B cell (primary cell): Measurements from ENCODE around the gene ARL6IP5. TPM values are rescaled to one million over a fixed set of nuclear protein-coding genes. Genes with fewer than 3 reads are reported as not detected.

Experiments used
- ATAC-seq: fragments of 200-7000 bp; cut with Tn5 transposase; one replicate; pipeline ENCODE4 v1.10.0; 2021; ENCODE audit warnings: low read depth, mild to moderate bottlenecking, moderate number of reproducible peaks, moderate library complexity
- CTCF ChIA-PET: fragments of 350-600 bp; sonication (Branson Sonifier 250); formaldehyde crosslinking; loops from one replicate; lab custom pipeline; 2021; ENCODE audit warnings: antibody characterized with exemption, inconsistent platforms; lab: Charles Lee
- POLR2A ChIA-PET: fragments of 350-600 bp; sonication (Branson Sonifier 250); formaldehyde crosslinking; loops from one replicate; lab custom pipeline; 2021; ENCODE audit warnings: antibody characterized with exemption; lab: Charles Lee
- DNase-seq: peaks from one replicate; pipeline ENCODE4 v3.0.0; 2013
- H2AFZ ChIP-seq: 2 replicates; pipeline ENCODE4 v1.6.1; 2012; ENCODE audit warnings: mild to moderate bottlenecking, low read depth, low read length; ENCODE audit not compliant: insufficient read depth, poor library complexity, severe bottlenecking
- H3K27ac ChIP-seq, 2 donors: 1 replicate in 1 of 2; 2 replicates in 1 of 2; pipeline ENCODE4 v1.5.1; 2012 to 2013; ENCODE audit warnings: low read length in 2 of 2, mild to moderate bottlenecking in 2 of 2, moderate library complexity in 1 of 2
- H3K27me3 ChIP-seq, 4 experiments: fragments of 200-600 bp in 1 of 4; sonication (generic) in 1 of 4; replicated peaks in 1 of 4; 1 replicate in 2 of 4; 2 replicates in 2 of 4; pipeline versions ENCODE4 v1.6.1 to v1.7.0; 2013 to 2016; ENCODE audit warnings: low read length in 3 of 4, mild to moderate bottlenecking in 2 of 4, mixed read lengths in 1 of 4, moderate library complexity in 1 of 4; ENCODE audit not compliant: insufficient read depth in 4 of 4, control insufficient read depth in 3 of 4; ENCODE audit errors: control extremely low read depth in 1 of 4
- H3K36me3 ChIP-seq, 2 experiments: replicated peaks in 1 of 2; 1 replicate in 1 of 2; 2 replicates in 1 of 2; pipeline versions ENCODE4 v1.6.1 to v1.7.1; 2013; ENCODE audit warnings: low read length in 1 of 2; ENCODE audit not compliant: insufficient read depth in 2 of 2, control insufficient read depth in 1 of 2; ENCODE audit errors: control extremely low read depth in 1 of 2, extremely low read depth in 1 of 2
- H3K4me1 ChIP-seq, 2 donors: fragments of 200-600 bp in 1 of 2; sonication (generic) in 1 of 2; 1 replicate in 1 of 2; 2 replicates in 1 of 2; pipeline versions ENCODE4 v1.5.1 to v1.6.1; 2013 to 2017; ENCODE audit warnings: low read length in 2 of 2; ENCODE audit not compliant: control insufficient read depth in 2 of 2, insufficient read depth in 2 of 2
- H3K4me2 ChIP-seq: replicated peaks from 2 replicates; pipeline ENCODE3; 2012; ENCODE audit warnings: mild to moderate bottlenecking, low read depth, low read length; ENCODE audit not compliant: poor library complexity, severe bottlenecking
- H3K4me3 ChIP-seq, 5 experiments: fragments of 200-600 bp in 1 of 5; sonication (generic) in 1 of 5; 1 replicate in 3 of 5; 2 replicates in 2 of 5; pipeline versions ENCODE4 v1.5.1 to v1.7.0; 2011 to 2016; ENCODE audit warnings: low read length in 4 of 5, mild to moderate bottlenecking in 4 of 5, low read depth in 2 of 5, control low read depth in 1 of 5, moderate library complexity in 1 of 5; ENCODE audit not compliant: insufficient read depth in 1 of 5; ENCODE audit errors: control extremely low read depth in 1 of 5, extremely low read depth in 1 of 5
- H3K79me2 ChIP-seq: fragments of 200-600 bp; sonication (generic); one replicate; pipeline ENCODE4 v1.6.0; 2016; ENCODE audit warnings: low read length; ENCODE audit not compliant: control insufficient read depth, insufficient read depth
- H3K9ac ChIP-seq: fragments of 200-600 bp; sonication (generic); 2 replicates; pipeline ENCODE4 v1.6.1; 2017; ENCODE audit warnings: mild to moderate bottlenecking, low read length, moderate library complexity
- H3K9me3 ChIP-seq, 3 donors: one replicate each; pipeline versions ENCODE4 v1.6.1 to v1.7.1; 2013; ENCODE audit warnings: low read length in 2 of 3; ENCODE audit not compliant: control insufficient read depth in 2 of 3, insufficient read depth in 1 of 3; ENCODE audit errors: control extremely low read depth in 1 of 3
- H4K20me1 ChIP-seq: 2 replicates; pipeline ENCODE4 v1.6.0; 2012; ENCODE audit warnings: mild to moderate bottlenecking, low read length; ENCODE audit not compliant: insufficient read depth, control insufficient read depth, poor library complexity, severe bottlenecking
- H3K27ac Mint-ChIP-seq: one replicate; pipeline ENCODE4 v1.8.0; 2021; ENCODE audit warnings: mixed read lengths
- H3K27me3 Mint-ChIP-seq: one replicate; pipeline ENCODE4 v1.8.0; 2021; ENCODE audit warnings: mixed read lengths
- H3K4me1 Mint-ChIP-seq: one replicate; pipeline ENCODE4 v1.8.0; 2021; ENCODE audit warnings: mixed read lengths
- H3K4me3 Mint-ChIP-seq: one replicate; pipeline ENCODE4 v1.8.0; 2021; ENCODE audit warnings: mixed read lengths
- H3K9me3 Mint-ChIP-seq: one replicate; pipeline ENCODE4 v1.8.0; 2022; ENCODE audit warnings: mixed read lengths; ENCODE audit not compliant: insufficient read depth
- CTCF ChIP-seq: fragments of 200-600 bp; IDR thresholded peaks from one replicate; pipeline ENCODE4 v1.8.0; 2022; ENCODE audit warnings: antibody characterized with exemption, mild to moderate bottlenecking
- EZH2 ChIP-seq: IDR thresholded peaks from 2 replicates; pipeline ENCODE4 v1.6.1; 2012; ENCODE audit warnings: borderline replicate concordance, low read depth, mild to moderate bottlenecking, moderate library complexity, low read length; ENCODE audit not compliant: insufficient read depth, poor library complexity, severe bottlenecking
- WGBS: methylation state at CpG from one replicate; pipeline ENCODE4 v1.1.5; 2013; ENCODE audit warnings: missing lambda C conversion rate; ENCODE audit not compliant: insufficient coverage; 5-methylcytosine and 5-hydroxymethylcytosine counted together
- intact Hi-C: fragments of 100-400 bp; cut with micrococcal nuclease; formaldehyde crosslinking; loops from one replicate; pipeline ENCODE4 v1.10.0; 2022
- polyA plus RNA-seq: library from polyadenylated mRNA; depleted of rRNA; stranded (reverse); fragments of >200 nt; gene quantifications from 2 replicates; pipeline ENCODE4 v1.2.3, GENCODE V29; 2012
- total RNA-seq, 2 donors: library from RNA; stranded (reverse); fragments of 120-200 nt in 1 of 2; gene quantifications; 1 replicate in 1 of 2; 2 replicates in 1 of 2; pipeline versions ENCODE4 v1.2.3 to v1.2.4, GENCODE V29; 2013 to 2022

Gene ARL6IP5
- total and polyA plus RNA-seq, 2 donors (not counting 1 experiment from before 2014, with no cell fraction given), result 39.5 to 89.1 TPM

GRCh38 chr3:69094467-69095205, 9.9 kb downstream of the ARL6IP5 start:
- Mint-ChIP-seq H3K9me3 (no peaks in the 10 kb centered on the region), H3K27me3 (no peaks in the 10 kb centered on the region), H3K27ac (peak overlapping the region; percentile 96), H3K4me1 (peaks cover 75% of the 10 kb centered on the region), H3K4me3 (peak overlapping the region; percentile 74)
- Histone ChIP-seq H2AFZ (peak overlapping the region; percentile 25), H3K27ac (peak overlapping the region; percentile 71 to 94), H3K36me3 (peaks cover 2 to 30% of the 10 kb centered on the region in 2 experiments), H3K4me3 (peak overlapping the region in 2 of 5 experiments; percentile 5 to 19), H3K9ac (peak overlapping the region; percentile 39), H3K4me2 (peak overlapping the region; percentile 87), H3K4me1 (peaks cover 72 to 73% of the 10 kb centered on the region in 2 donors), H3K27me3 (no peaks in the 10 kb centered on the region), H3K9me3 (no peaks in the 10 kb centered on the region), H3K79me2 (peaks cover 89% of the 10 kb centered on the region), H4K20me1 (peaks cover 12% of the 10 kb centered on the region)
- ChIA-PET POLR2A (no interaction called here), CTCF (interaction anchor here (1.1 to 3.8 kb wide), 2 partner anchors 25 to 28 kb away, joined by 3 to 25 read pairs; partner anchors contain the start of gene LMOD3)
- 9% methylated on average over 5 of the region's 8 CpGs for WGBS
- peak; percentile 35 for DNase-seq
- TF ChIP-seq EZH2 (no peak), CTCF (no peak)
- ATAC-seq, result no peak
- intact Hi-C loops, result loop anchor here (2.0 kb wide), 1 partner anchor 14 kb away; the partner anchor contains the start of gene UBA3

- no peak overlapping the region for H3K4me3 ChIP-seq
- WGBS, result 7% methylated on average over 1 of the region's 5 CpGs
- no peak for DNase-seq
- H3K9ac ChIP-seq, result peak overlapping the region; percentile 36
- H3K9me3 Mint-ChIP-seq, result no peaks in the 10 kb centered on the region
- ATAC-seq, result no peak
- H4K20me1 ChIP-seq, result peaks cover 13% of the 10 kb centered on the region
- H3K27ac ChIP-seq, result peak overlapping the region; percentile 26 to 94
- H3K36me3 ChIP-seq, result peaks cover 5 to 23% of the 10 kb centered on the region in 2 experiments
- H3K9me3 ChIP-seq, result no peaks in the 10 kb centered on the region
- no peak for TF ChIP-seq CTCF
- no peak for TF ChIP-seq EZH2
- H3K27me3 ChIP-seq, result no peaks in the 10 kb centered on the region
- H3K79me2 ChIP-seq, result peaks cover 89% of the 10 kb centered on the region
- no peaks in the 10 kb centered on the region for H3K27me3 Mint-ChIP-seq
- ChIA-PET POLR2A (no interaction called here), CTCF (no interaction called here)
- peak overlapping the region; percentile 37 for H3K4me2 ChIP-seq
- H2AFZ ChIP-seq, result no peak overlapping the region
- H3K4me1 Mint-ChIP-seq, result peaks cover 68% of the 10 kb centered on the region
- H3K4me3 Mint-ChIP-seq, result peak overlapping the region; percentile 68
- H3K4me1 ChIP-seq, result peaks cover 62 to 63% of the 10 kb centered on the region in 2 donors
- H3K27ac Mint-ChIP-seq, result peak overlapping the region; percentile 92
- intact Hi-C loops, result loop anchor here (2.0 kb wide), 1 partner anchor 15 kb away; the partner anchor contains the start of gene UBA3
Observed at GRCh38 chr3:69095636-69096035, 10.9 kb downstream of the ARL6IP5 start.
